ENCODE results near the gene GPR62. TPM values are rescaled to one million over a fixed set of nuclear protein-coding genes. Genes with fewer than 3 reads are reported as not detected.

GPR62 gene
- total RNA-seq, 1 donor from 2014 or later, result not detected

GRCh38 chr3:51966486-51966885, 11.3 kb downstream of the GPR62 start:
- H3K36me3 ChIP-seq (ENCODE audit: control insufficient read depth, insufficient read depth, low read length), result peaks cover 1% of the 10 kb centered on the region
- H3K27me3 ChIP-seq (ENCODE audit: control insufficient read depth, insufficient read depth, low read length), result no peaks in the 10 kb centered on the region
- peak overlapping the region; percentile 71 for H3K4me3 ChIP-seq (ENCODE audit: low read depth, low read length)
- no peak for DNase-seq (ENCODE audit: low read depth)
- no peak for TF ChIP-seq CTCF (IDR thresholded peaks at IDR 0.05; ENCODE audit: insufficient read depth, low read length, poor library complexity, severe bottlenecking)

- TF ChIP-seq CTCF (IDR thresholded peaks at IDR 0.05; ENCODE audit: insufficient read depth, low read length, poor library complexity, severe bottlenecking), result no peak
- Histone ChIP-seq H3K27me3 (ENCODE audit: control insufficient read depth, insufficient read depth, low read length) (no peaks in the 10 kb centered on the region), H3K4me3 (ENCODE audit: low read depth, low read length) (peak overlapping the region; percentile 71), H3K36me3 (ENCODE audit: control insufficient read depth, insufficient read depth, low read length) (peaks cover 1% of the 10 kb centered on the region)
- no peak for DNase-seq (ENCODE audit: low read depth)
Observed at GRCh38 chr3:51966922-51967383, 11.8 kb downstream of the GPR62 start.

GRCh38 chr3:51967384-51968169, 12.4 kb downstream of the GPR62 start, which contains the start of gene PCBP4:
Gene PCBP4 (minus strand): TSS chr3:51967454. CDS start chr3:51961240, 6,214 bp downstream.
- no peak for TF ChIP-seq CTCF (IDR thresholded peaks at IDR 0.05; ENCODE audit: insufficient read depth, low read length, poor library complexity, severe bottlenecking)
- Histone ChIP-seq H3K4me3 (ENCODE audit: low read depth, low read length) (peak within 1 kb of the TSS; percentile 71), H3K36me3 (ENCODE audit: control insufficient read depth, insufficient read depth, low read length) (peaks cover 1% of the 10 kb centered on the region), H3K27me3 (ENCODE audit: control insufficient read depth, insufficient read depth, low read length) (no peaks in the 10 kb centered on the region)
- no peak for DNase-seq (ENCODE audit: low read depth)

GRCh38 chr3:51968170-51968775, 13.1 kb downstream of the GPR62 start:
- H3K27me3 ChIP-seq (ENCODE audit: control insufficient read depth, insufficient read depth, low read length), result no peaks in the 10 kb centered on the region
- H3K36me3 ChIP-seq (ENCODE audit: control insufficient read depth, insufficient read depth, low read length), result peaks cover 1% of the 10 kb centered on the region
- DNase-seq (ENCODE audit: low read depth), result no peak
- peak overlapping the region; percentile 71 for H3K4me3 ChIP-seq (ENCODE audit: low read depth, low read length)
- TF ChIP-seq CTCF (IDR thresholded peaks at IDR 0.05; ENCODE audit: insufficient read depth, low read length, poor library complexity, severe bottlenecking), result no peak

GRCh38 chr3:51968883-51969678, 13.9 kb downstream of the GPR62 start:
- Histone ChIP-seq H3K27me3 (ENCODE audit: control insufficient read depth, insufficient read depth, low read length) (no peaks in the 10 kb centered on the region), H3K36me3 (ENCODE audit: control insufficient read depth, insufficient read depth, low read length) (peaks cover 1% of the 10 kb centered on the region), H3K4me3 (ENCODE audit: low read depth, low read length) (no peak overlapping the region)
- DNase-seq (ENCODE audit: low read depth), result no peak
- no peak for TF ChIP-seq CTCF (IDR thresholded peaks at IDR 0.05; ENCODE audit: insufficient read depth, low read length, poor library complexity, severe bottlenecking)
